AG09319 (cell line): ENCODE results near the gene CCDC17.

Source experiments
- DNase-seq: peaks from one replicate; pipeline ENCODE4 v3.0.0-alpha.2; 2010; ENCODE audit warnings: low read depth; ENCODE audit errors: extremely low read depth
- TF ChIP-seq, protein P1 (sequence below): IDR thresholded peaks from 2 replicates; pipeline ENCODE4 v1.5.1; 2011; ENCODE audit warnings: low read depth, mild to moderate bottlenecking, inconsistent platforms, low read length, moderate library complexity

The CCDC17 gene

DNA sequence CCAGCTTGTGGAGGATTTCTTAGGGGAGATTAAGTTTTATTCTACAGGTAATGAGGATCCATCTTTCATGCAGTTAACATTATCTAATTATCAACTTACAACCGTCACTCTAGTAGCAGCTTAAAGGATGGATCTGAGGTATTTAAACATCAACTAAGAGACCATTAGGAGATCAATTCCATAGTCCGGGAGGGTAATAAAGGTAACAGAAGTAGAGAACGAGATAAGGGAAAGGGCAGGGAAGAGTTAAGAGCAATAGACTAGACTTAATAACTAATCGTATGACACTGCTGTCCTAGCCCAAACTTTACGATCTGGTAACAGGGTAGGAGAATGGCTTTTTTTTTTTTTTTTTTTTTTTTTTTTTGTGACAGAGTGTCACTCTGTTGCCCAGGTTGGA is 19.5 kb upstream of the CCDC17 start:
- DNase-seq = no peak
- TF ChIP-seq, protein P1, sequence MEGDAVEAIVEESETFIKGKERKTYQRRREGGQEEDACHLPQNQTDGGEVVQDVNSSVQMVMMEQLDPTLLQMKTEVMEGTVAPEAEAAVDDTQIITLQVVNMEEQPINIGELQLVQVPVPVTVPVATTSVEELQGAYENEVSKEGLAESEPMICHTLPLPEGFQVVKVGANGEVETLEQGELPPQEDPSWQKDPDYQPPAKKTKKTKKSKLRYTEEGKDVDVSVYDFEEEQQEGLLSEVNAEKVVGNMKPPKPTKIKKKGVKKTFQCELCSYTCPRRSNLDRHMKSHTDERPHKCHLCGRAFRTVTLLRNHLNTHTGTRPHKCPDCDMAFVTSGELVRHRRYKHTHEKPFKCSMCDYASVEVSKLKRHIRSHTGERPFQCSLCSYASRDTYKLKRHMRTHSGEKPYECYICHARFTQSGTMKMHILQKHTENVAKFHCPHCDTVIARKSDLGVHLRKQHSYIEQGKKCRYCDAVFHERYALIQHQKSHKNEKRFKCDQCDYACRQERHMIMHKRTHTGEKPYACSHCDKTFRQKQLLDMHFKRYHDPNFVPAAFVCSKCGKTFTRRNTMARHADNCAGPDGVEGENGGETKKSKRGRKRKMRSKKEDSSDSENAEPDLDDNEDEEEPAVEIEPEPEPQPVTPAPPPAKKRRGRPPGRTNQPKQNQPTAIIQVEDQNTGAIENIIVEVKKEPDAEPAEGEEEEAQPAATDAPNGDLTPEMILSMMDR = no peak

DNA sequence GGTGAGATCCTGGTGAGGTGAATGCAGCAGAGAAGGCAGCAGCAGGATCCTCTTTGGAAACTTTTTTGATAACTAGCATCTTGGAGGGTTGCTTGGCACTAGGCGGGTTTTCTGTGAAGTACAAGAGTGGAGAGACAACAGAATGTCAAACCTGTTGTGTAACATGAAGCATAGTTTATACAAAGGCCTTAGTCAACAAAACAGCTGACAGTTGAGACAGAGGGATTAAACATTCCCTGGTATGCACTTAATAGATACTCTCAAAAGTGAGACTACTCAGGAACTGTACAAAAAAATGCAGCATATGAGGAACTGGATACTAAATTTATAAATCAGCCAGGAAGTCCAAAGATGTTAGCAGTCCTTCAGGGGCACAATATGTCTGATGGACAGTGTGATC is 16.4 kb upstream of the CCDC17 start:
- TF ChIP-seq, protein P1 = no peak
- no peak for DNase-seq

DNA sequence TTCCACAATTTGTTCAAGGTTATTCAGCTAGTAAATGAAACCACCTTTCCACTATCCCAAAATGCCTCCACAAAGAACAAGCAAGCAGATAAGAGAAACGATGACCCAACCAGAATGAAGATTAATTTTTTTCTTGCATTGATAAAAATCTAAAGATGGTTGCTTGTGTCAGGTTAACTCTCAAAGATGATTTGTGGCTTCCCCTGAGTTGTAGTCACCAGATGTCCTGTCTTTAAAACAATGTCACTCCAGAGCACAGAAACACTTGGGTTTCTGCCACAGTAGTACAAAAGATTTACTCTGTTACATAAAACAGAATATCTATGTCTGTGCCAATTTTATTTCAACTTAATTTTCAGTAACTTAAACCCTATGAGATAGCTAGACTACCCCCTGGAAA is 11.4 kb upstream of the CCDC17 start:
- DNase-seq = no peak
- TF ChIP-seq, protein P1 = no peak

DNA sequence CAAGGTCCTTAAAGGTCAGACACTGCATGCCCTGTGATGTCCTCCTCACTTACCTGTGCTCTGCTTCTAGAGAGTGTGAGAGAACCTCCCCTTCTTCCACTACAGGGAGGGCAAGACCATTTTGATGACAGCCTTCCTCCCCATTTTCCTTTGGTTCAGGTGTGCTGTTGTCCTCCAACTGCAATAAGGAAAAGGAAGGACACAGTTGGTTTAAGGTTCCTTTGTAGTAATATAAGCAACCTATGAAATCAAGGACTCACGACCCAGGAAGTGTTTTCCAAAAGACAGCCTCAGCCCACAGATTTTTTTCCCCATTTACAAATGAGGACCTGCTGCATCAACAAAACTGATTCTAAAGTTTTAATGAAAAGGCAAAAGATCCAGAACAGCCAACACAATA is 6.6 kb upstream of the CCDC17 start:
- TF ChIP-seq, protein P1 = no peak

DNA sequence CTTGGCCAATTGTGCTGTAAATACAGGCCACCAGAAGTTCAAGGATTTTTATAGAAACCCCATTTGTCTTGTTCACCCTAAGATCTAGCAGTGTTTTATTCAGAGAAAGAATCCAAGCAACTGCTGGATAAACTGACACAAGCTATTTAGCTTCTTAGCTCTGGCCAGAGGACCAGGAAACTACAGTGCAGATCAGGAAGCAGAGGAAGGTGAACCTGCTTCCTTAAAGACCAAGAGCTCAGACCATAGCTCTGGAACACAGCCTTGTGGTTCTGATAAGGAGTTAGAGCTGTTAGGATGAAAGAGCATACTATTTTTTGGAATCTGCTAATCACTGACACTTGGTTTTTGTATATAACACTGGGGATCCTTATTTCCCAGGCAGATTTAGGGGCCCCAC is 5.2 kb upstream of the CCDC17 start:
- no peak for DNase-seq

More for the DNA sequence above, 6.6 kb upstream of the CCDC17 start:
- DNase-seq = no peak

DNA sequence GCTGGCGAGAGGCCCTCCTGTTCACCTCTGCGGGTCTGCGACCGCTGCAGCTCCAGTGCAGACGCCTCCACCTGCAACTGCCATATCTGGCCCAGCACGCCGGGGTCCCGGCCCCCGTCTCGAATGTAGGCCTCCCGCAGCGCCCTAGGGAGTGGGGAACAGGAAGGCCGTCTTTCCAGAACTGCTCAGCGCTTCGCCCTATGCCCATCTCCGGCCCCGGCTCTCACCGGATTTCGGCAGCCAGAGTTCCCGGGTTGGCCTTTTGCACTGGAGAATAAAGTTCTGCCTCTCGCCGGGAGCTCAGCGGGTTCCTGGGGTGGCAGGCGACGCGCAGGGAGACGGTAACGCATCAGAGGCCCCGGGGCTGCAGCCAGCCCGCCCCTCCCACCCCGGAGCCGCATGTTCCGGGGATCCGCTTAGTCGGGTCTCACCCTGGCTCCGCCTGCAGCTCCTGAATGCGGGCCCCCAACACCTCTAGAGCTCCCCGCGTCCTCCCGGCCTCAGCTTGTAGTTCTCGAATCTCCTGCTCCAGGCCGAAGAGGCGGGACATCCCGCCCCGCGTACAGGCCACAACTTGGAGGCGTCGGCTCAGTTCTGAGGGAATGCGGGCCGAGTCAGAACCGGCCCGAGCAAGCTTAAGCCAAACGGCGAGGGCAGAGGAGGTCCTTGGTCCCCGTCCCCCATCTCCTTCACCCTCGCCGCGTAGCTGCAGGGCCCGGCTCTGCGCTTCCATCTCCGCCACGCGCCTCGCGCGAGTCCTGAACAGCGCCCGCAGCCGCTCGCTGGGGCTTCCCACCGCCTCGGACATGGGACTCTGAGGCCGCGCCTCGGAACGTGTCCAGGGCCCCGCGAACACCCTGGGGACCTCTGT is 1.1 kb downstream of the CCDC17 start:
- TF ChIP-seq, protein P1 = no peak
- no peak for DNase-seq

More for the DNA sequence above, 5.2 kb upstream of the CCDC17 start:
- TF ChIP-seq, protein P1 = no peak

DNA sequence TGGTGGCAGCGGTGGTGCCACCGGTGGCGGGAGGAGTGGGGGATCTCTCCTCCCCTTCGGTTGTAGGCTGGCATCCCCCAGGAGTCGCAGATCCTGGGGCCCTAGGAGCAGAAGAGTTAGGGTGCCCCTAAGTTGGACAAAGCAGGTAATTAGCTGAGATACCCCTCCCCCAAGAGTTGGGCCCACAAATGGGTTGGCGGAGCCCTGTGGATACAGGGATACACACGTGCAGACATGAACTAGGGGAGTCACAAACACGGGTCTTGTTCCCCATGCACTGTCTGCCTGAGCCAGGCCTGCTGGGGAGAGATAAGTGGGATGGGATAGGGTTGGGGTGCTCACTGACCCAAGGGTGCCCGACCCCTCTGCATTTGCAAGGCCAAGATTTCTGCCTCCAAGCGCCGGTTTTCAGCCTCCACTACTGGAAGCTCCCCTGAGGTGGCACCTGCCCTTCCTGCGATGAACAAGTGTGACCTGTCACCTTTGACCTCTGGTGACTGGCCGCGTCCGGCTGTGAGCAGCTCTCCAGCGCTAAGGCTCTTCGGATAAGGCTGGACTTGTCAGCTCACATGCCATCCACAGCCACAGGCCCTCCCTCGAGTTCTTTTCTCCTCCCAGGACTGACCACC is 1.8 kb downstream of the CCDC17 start:
- TF ChIP-seq, protein P1 = no peak
- DNase-seq = no peak
